Testis (tissue), 2 donors: Measurements from ENCODE around the gene SPINK9.

Experiments
- CTCF ChIP-seq, 3 experiments: fragments of 450-650 bp in 2 of 3; fragments of 200-600 bp in 1 of 3; sonication (generic) in 1 of 3; IDR thresholded peaks; one replicate each; pipeline ENCODE4 v1.5.1; 2016 to 2019; ENCODE audit warnings: antibody characterized with exemption in 3 of 3, mild to moderate bottlenecking in 2 of 3, moderate library complexity in 1 of 3
- POLR2A ChIP-seq: fragments of 450-650 bp; IDR thresholded peaks from one replicate; pipeline ENCODE4 v1.6.1; 2017; ENCODE audit warnings: antibody characterized with exemption, mild to moderate bottlenecking, moderate library complexity

GRCh38 chr5:148364343-148364742, 29.0 kb downstream of the SPINK9 start:
- no peak for TF ChIP-seq CTCF (IDR thresholded peaks at IDR 0.05)
- TF ChIP-seq POLR2A: no peak
